GM19438 (cell line): ENCODE measurements around the gene RNF180.
"Not testable (repeated sequence)": the region's sequence is repeated elsewhere in the genome, so short reads cannot be mapped to it uniquely, and the experiment has no call there.

Experiments used
- ATAC-seq: cut with Tn5 transposase; IDR thresholded peaks from one replicate; pipeline ENCODE4 v1.9.1; 2021; ENCODE audit warnings: low read depth; ENCODE audit not compliant: unreplicated experiment

The RNF180 gene

GRCh38 chr5:64344501-64344900 is 178.9 kb downstream of the RNF180 start:
- no peak for ATAC-seq

GRCh38 chr5:64347309-64347708 is 181.7 kb downstream of the RNF180 start:
- ATAC-seq = no peak

- ATAC-seq = no peak
These were observed 198.8 kb downstream of the RNF180 start for GRCh38 chr5:64364426-64364825.

DNA sequence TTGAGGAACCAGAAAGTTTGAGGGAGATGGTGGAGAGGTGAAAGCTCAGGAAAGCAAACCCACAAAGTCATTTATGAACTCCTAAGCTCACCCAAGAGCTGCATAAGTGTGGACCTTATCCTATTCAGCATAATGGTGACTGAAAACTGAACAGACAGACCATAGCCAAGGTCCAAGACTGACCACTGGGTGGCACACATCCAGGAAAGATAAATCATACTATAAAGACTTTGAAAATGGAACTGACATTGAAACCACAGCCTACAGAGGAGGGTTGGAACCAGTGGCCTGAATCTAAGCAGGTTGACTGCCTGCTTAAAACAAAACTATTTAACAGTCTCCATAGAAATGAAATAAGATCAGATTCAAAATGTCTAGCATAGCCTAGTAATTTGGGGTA is 219.1 kb downstream of the RNF180 start:
- peak; percentile 82 for ATAC-seq

- no peak for ATAC-seq
These were observed 231.9 kb downstream of the RNF180 start for GRCh38 chr5:64397552-64397951.

GRCh38 chr5:64398735-64399134 is 233.1 kb downstream of the RNF180 start:
- ATAC-seq = not testable (repeated sequence)

GRCh38 chr5:64407103-64407825 is 241.6 kb downstream of the RNF180 start:
- ATAC-seq = not testable (repeated sequence)

GRCh38 chr5:64417390-64417789 is 251.7 kb downstream of the RNF180 start:
- no peak for ATAC-seq

DNA sequence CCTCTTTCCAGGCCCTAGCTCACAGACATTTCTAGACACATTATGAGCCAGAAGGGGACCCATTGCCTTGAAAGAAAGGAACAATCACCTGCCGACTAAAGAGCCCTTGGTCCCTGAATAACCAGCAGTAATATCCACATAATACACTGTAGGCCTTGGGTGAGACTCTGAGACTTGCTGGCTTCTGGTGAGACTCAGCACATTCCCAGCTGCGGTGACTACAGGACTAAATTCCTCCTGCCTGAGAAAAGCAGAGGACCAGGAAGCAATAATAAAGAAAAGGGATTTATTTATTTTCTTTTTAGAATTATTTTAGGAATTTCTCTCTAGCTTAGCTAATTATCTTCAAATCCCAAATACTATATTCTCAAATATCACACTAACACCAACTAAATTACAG is 252.4 kb downstream of the RNF180 start:
- ATAC-seq = no peak
